Adrenal gland (tissue), 5 donors: Measurements from ENCODE around the gene RBMS1.

ENCODE experiments used
- CTCF ChIP-seq, 6 experiments: fragments of 450-650 bp in 4 of 6; fragments of 200-600 bp in 2 of 6; sonication (generic) in 1 of 6; IDR thresholded peaks; 1 replicate in 5 of 6; 2 replicates in 1 of 6; pipeline versions ENCODE4 v1.5.1 to v1.8.0; 2016 to 2021; ENCODE audit warnings: antibody characterized with exemption in 6 of 6, mild to moderate bottlenecking in 2 of 6, moderate library complexity in 1 of 6
- POLR2A ChIP-seq, 2 donors: fragments of 450-650 bp; IDR thresholded peaks; one replicate each; pipeline ENCODE4 v1.6.1; 2017; ENCODE audit warnings: antibody characterized with exemption in 2 of 2, mild to moderate bottlenecking in 2 of 2, moderate library complexity in 1 of 2
- donor health status: DM: no; HTN: no; CAD: no.

- TF ChIP-seq CTCF (IDR thresholded peaks at IDR 0.05): no peak
- TF ChIP-seq POLR2A (IDR thresholded peaks at IDR 0.05): no peak
Measured at GRCh38 chr2:160419776-160420505, 73.7 kb downstream of the RBMS1 start.
